ENCODE results near the gene P2RX7.

P2RX7 gene

DNA sequence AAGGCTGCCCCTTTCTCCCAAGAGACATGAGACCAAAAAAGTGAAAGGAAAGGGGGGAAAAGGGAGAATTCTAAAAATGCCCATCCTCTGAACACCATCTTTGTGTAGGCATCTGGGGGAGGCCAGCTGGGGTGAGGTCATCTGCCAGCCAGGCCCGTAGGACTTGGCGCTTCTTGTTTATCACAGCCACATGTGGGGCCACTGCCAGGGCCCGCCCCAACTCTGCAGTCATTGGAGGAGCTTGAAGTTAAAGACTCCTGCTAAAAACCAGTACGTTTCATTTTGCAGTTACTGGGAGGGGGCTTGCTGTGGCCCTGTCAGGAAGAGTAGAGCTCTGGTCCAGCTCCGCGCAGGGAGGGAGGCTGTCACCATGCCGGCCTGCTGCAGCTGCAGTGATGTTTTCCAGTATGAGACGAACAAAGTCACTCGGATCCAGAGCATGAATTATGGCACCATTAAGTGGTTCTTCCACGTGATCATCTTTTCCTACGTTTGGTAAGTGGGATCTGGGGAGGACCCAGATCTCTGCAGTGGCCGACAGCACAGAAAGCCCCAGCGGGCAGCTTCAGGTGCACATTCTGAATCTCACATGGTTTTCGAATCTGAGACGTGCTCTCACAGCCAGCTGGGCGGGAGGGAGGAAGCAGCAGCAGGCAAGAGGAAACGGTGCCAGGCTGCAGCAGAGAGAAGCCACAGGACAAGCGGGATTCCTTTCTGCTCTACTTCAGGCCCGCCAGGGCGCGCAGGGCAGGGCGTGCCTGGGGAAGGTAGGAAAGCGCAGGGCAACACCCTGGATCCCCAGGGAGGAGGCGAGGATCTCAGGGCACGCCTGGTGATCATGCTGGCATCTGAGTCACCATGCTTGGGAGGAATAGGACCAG lies at the start of gene P2RX7:
P2RX7 (plus strand) TSS at position 276 of the 881 bp plus-strand sequence; CDS start at position 371, 95 bp downstream.
- peak; percentile 32 for DNase-seq

DNA sequence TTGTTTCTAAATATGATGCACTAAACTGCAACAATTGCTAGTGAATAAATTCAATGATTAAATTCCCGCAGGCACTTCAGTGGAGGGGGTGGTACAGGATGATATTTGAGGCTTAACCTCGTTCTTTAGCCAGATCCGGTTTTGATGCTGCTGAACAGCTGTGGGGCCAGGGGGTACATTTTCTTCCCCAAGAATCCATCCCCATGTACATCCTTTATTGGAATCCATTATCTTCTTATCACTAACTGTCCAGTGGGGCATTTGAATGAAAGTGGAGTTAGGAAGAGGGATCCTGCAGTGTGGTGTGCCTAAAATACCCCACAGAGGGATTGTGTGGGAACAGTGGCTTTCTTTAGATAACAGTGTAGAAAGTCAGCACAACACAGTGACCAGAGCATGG lies 48.4 kb upstream of the P2RX7 start:
- DNase-seq = no peak

DNA sequence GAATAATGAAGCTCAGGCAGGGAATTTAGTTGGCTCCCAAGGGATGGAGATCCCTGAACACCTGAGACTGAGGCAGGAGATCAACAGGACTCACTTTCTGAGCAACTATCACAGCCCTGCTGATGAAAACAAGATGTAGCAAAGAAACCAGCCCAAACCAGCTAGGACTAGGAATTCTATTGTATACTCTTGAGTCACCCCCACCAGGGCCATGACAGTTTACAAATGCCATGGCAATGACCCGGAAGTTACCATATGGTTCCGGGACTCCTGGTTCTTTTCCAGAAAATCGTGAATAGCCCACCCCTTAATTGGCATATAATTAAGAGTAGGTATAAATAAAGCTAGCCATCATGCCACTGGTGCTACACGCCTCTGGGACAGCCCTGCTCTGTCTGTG lies 47.6 kb upstream of the P2RX7 start:
- no peak for DNase-seq

DNA sequence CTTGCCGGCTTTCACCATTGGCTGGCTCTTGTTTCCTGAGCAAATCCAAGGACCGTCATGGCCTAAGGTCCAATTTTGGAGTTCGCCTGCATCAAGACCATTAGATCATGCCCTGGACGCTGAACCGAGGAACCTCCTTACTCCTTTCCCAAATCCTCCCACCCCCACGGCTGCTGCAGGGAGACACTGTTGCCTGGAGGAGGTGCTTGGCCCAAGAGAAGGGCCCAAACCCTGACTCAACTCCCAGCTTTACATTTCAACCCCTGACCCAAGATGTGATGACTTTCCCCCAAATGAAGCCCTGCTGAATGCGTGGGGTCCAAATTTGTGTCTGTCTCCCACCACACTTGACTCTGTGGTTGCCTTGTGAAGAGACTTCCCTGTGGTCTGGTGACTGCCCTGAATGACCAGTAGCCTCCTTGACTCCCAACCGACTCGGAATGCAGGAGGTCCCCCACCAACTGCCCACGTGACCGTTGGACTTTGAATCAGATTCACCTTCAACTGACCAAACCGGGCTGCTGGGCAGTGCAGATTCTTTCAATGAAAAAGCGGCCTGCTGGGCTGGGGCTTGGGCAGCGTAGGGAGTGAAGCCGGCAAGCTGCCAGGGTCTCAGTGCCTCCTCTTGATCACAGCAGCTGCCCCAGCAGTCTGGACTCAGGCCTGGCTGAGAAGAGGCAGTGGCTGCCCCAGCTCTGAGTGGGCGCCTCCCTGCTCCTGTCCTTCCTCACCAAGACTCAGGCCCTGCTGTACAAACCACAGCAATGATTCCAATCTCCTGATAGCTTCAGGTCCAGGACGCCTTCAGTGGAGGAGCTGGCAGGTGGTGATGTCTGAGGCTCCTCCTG lies 46.9 kb upstream of the P2RX7 start:
- DNase-seq = no peak

DNA sequence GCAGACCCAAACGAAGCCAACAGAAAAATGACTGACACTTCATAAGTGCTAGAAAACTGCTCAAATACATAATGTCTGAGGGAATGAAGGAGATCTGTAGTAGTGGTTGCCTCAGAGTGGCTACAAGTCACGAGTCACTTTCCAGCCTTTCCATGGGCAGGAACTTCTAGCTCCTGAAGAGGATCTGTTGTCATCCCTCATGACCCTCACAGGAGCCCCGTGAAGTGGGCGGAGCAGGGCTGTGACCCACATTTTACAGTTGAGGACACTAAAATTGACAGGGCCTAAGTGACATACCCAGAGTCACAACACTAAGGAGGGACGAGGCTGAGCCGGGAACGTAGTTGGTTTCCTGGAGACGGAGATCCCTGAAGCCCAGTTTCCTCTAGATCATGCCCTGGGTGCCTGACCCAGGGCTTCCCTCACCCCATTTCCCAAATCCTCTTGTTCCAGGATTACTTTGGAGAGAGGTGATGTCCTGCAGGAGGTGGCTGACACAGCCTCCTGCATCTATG lies 45.8 kb upstream of the P2RX7 start:
- no peak for DNase-seq

DNA sequence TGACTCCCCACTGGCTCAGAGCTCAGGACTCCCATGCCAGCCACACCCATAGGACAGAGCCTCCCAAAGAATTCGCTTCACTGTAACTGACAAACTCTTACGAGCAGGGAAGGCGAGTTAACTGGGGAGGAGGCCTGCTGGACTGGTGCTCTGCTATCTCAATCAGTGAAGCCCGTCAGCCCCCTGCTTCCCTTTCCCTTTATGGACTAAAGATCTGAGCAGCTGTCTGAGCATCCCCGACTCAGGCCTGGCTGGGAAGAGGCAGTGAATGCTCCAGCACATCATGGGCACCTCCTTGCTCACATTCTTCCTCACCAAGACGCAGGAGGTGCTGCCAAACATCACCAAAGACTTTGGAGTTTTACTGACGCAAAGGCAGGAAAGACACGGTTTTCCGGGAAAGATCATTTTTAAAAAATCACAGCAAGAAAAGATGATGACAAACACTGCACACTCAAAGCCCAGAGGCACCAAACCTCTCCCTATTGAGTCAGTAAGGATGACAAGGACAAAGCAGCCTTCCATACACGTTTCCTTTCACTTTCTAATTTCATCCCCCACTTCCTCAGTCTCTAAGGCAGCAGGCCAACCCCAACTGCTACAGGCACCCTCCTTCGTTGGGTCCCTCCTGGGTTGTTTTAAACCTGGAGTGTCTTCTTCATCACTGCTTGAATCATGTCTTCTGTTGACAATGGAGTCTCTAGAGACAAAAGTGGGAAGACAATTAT lies 45.0 kb upstream of the P2RX7 start:
- no peak for DNase-seq

DNA sequence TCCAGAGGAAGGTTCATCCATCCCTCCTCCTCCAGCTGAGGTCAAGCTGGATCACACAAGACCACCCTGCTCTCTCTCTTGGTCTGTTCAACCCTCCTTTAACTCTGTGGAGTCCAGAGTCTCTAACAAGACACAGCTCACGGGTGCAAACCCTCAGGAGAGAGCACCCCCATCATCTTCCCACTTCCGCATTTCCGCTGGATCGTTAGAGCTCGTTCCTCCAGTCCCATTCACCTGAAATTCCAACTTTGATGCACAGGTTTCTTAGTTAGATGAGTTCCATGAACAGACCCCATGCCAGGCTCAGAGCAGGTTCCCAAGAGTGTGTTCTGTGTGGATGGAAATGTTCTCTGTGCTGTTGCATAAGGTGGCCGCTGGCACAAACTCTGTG lies 44.5 kb upstream of the P2RX7 start:
- no peak for DNase-seq

DNA sequence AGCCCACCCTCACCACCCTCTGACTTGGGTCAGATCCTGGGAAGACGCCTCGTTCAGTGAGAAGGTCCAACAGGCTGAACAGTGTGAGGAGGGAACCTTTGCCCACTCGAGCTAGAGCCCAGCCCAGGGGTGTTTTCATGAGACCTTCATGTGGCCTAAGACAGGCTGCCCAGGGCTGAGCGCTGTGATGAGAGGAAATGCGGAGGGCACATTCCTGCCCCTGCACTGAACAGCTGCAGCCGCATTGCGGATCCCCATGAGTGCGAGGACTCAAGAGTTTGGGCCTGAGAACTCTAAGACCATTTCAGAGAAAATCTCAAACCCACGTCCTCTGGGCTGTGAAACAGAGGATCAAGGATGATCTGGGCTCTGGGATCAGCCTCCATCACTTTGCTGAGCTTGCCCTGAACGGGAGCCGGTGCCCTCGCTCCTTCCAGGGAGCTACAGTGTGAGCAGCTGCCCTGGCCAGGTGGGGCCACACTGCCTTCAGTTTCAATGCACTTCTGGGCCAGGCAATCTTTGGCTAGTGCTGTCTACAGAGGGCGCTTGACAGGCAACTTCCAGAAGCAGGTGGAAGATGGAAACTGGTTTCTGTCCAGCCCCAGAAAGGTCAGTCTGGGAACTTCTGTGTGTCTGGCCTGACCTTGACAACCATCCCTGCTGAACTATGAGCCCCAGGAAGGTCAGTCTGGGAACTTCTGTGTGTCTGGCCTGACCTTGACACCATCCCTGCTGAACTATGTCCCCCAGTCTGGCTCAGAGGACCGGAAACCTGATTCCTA lies 43.5 kb upstream of the P2RX7 start:
- DNase-seq = no peak

DNA sequence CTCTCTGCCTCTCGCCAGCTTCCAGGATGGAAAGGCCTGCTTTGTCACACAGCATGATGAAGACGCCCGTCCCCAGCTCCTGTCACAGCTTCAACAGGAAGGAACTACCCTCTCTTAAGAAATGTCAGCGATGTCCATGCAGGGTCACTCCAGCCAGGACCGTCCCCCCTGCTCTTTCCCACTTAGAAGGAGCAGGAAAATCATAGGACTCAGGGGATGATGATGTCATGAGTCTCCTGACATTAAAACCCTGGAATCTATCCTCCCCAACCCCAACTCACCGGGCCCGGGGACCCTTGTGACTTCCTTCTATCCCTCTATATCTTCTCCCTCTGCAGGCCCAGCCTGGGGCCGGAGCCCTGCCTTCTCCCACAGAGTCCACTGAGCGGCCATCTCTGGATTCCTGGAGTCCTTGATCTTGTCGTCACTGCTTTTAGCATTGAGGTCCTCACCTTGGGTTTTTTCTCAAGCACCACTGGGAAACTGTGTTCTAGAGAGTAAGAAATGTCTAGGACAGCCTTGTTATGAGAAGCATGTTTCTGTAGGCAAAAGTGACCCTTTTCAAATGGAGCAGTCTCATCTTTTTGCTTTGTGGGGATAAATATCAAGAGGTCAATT lies 42.8 kb upstream of the P2RX7 start:
- no peak for DNase-seq

DNA sequence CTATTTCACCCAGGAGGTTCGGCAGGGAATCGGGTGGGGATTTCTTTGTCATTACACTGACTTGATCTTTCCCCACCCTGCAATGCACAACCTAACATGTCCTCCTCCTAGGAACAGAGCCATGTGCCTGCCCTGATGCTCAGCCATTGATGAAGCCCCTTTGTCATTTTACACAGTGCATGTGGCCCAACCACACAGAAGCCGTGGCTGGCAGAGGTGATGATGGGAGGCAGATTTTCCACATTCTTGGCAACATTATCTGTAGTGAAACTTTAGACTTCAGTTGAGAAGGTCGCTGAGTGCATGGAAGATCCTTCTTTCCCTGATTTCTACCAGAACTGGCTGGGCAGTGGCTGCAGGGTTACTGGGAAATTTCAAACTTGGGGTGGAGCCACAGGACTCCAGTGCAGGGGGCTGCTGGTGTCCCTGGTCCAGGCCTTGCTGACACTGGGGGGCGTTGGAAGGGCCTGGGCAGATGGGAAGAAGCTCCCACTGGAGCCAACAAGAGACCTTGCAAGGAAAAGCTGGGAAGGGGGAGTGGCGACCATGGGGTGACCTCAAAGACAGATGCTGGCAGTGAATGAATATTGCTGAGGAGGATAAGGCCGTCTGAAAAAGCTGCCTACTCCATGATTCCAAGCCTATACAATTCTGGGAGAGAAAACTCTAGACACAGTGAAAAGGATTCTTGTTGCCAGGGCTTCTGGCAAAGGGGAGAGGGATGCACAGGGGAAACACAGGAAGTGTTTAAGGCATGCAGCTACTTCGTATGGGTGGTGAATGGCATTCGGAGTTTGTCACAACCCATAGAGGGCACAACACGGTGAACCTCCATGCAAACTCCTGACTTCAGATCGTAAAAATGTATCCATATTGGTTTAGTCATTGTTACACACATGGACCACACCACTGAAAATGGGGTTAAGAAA lies 41.8 kb upstream of the P2RX7 start:
- DNase-seq = no peak

DNA sequence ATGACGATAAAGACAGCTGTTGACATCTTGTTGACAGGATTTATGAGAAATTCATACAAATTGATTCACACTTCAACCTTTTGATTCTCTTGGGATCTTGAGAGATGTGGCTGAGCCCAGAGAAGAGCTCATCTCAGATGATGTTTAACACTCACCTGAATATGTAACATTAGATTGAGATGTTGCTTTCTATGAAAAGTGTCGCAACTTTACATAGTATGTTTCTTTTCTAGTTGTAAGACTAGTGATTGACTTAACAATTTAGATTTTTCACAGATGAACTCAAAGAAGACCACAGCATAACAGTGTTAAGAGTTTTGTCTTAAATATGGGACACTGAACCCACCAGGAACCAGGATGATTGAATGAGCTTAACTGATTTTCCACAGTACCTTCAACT lies 40.6 kb upstream of the P2RX7 start:
- no peak for DNase-seq

DNA sequence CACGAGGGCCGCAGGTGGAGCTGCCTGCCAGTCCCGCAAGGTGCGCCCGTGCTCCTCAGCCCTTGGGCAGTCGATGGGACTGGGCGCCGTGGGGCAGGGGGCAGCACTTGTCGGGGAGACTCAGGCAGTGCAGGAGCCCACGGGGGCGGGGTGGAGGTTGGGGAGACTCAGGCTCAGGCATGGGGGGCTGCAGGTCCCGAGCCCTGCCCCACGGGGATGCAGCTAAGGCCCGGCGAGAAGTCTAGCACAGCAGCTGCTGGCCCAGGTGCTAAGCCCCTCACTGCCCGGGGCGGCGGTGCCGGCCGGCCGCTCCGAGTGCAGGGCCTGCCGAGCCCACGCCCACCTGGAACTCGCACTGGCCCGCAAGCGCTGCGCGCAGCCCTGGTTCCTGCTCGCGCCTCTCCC lies 39.2 kb upstream of the P2RX7 start:
- no peak for DNase-seq

DNA sequence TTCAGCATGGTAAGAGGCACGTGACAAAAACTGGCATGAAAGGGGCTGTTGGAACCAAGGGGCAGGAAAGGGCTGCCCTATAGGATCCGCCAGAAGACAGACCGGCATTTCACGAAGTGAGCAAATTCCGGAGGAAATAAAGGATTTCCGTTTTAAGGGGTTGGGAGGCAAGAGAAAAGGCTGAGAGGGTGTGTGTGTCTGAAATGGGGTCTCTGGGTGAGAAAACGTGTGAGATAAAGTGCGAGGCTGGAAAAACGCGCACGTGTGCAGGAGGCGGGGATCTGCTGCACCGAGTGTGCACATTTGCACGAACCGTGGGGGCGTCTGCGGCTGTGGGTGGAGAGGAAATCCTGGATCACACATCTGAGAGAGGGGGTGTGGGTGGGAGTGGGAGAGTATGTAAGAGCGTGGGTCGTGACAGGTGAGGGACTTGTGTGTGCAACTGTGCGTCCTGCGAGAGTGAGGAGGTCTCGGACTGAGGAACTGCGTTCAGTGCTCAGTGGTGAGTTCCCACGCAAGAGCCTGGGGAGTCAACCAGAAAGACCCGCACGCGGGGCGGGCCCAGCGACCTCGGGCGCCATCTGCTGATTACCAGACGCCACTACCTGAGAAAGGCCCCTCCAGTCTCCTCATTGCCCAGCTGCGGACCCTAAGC lies 37.0 kb upstream of the P2RX7 start:
- DNase-seq = peak; percentile 42

DNA sequence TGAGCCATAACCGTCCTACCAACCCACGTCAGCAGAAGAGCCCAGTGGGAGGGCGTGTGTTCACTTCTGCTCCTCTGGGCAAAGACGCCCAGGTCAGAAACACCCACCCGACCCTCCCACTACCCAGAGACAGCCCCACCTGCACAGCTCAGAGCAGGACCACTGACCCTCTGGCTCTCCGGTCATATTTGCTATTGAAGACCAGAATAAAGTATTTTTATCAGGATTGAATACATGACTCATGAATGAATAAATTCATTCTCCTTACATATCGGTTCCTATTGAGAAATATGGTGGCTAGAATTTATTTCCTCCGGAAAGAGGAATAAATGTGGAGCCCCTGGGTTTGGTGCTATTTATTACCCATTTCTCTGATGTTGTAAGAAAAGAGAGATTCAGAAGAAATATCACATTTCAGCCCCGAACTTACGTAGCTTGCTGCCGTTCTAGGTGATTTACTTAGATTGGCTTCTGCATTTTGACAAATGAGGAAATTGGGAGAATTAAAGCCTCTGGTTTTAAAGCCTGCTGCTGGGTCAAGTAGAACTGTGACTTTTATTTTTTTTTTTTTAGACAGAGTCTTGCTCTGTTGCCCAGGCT lies 36.4 kb upstream of the P2RX7 start:
- DNase-seq = peak; percentile 15

DNA sequence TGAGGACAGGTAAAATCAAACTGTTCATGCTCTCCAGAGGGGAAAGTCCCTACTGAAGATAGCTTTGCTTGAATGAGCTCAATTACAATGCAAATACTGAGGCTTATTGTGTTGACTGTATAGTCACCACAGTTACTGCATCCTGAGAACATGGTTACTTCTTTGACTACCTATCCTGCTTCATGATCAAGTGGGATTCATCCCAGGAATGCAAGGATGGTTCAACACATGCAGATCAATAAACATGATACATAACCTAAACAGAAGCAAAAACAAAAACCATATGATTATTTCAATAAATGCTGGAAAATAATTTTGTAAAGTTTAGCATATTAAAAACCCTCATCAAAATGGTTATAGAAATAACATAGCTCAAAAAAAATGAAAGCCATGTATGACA lies 32.9 kb upstream of the P2RX7 start:
- DNase-seq = no peak

DNA sequence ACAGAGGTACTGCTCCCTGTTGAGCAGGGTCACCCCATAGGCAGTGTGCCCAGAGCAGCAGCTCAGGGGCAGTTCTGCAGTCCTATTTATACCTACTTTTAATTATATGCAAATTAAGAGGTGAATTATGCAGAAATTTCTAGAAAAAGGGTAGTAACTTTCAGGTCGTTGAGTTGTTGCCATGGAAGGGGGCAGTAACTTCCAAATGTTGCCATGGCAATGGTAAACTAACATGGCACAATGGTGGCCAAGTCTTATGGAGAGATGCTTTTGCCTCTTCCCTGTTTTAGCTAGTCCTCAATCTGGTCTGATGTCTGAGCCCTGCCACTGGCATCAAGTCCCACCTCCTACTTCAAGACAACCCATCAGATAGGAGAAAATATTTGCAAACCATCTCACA lies 30.4 kb upstream of the P2RX7 start:
- DNase-seq = no peak

DNA sequence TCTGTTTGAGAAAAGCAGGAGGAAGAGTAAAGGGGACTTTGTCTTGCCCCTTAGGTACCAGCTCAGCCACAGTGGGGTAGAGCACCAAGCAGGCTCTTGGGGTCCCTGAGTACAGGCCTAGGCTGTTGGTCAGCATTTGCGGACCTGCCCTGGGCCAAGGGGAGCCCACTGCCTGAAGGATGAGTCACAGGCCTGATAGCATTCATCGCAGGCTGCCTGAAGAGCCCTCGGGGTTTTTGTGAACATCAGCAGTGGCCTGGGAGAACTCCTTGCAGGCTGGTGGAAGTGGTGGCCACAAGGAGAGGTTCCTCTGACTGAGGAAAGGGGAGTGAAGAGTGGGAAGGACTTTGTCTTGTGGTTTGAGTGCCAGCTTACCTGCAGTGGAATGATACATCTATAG lies 25.0 kb upstream of the P2RX7 start:
- DNase-seq = no peak

DNA sequence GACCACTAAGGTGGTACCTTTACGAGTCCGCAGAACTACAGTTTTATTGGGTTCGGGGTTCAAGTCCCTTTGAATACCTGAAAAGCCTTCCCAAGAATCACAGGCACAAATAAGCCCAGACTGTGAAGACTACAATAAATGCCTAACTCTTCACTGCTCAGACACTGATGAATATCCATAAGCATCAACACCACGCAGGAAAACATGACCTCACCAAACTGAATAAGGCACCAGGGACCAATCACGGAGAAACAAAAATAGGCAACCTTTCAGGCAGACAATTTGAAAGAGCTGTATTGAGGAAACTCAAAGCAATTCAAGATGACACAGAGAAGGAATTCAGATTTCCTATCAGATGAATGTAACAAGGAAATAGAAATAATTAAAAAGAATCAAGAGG lies 24.2 kb upstream of the P2RX7 start:
- no peak for DNase-seq

DNA sequence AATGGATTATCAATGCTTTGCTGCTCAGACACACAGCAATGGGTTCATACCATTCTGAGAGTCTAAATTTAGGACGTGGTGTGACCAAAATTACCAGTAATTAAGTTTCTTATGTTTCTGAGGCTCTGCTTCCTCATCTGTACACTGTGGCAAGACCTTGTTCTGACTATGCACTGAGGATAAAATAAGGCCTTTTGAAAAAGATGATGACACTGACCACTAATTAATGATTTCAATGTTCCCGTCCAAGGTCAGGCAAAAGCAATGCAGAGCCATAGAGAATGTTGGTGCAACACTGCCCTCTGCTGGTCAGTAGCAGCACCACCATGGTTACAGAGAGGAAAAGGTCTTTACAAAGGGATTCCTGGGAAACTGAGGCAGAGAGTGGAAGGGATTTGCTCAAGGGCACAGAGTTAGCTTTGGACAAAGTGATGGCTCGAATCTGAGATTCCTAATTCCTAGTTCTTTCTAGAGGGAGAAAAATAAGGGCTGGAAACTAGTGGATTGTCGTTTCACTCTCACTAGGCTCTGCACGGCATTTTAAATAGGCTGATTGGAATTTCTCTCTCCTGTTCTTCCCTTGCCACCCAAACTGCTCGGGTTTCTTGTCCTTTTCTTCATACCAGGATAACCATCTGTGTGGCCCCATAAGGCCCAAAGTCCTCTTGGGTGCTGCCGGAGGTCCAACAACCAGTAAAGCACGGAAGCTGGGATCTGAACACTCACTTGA lies 22.3 kb upstream of the P2RX7 start:
- DNase-seq = peak; percentile 24
